Measurements from ENCODE around the gene BSDC1.

The BSDC1 gene

DNA sequence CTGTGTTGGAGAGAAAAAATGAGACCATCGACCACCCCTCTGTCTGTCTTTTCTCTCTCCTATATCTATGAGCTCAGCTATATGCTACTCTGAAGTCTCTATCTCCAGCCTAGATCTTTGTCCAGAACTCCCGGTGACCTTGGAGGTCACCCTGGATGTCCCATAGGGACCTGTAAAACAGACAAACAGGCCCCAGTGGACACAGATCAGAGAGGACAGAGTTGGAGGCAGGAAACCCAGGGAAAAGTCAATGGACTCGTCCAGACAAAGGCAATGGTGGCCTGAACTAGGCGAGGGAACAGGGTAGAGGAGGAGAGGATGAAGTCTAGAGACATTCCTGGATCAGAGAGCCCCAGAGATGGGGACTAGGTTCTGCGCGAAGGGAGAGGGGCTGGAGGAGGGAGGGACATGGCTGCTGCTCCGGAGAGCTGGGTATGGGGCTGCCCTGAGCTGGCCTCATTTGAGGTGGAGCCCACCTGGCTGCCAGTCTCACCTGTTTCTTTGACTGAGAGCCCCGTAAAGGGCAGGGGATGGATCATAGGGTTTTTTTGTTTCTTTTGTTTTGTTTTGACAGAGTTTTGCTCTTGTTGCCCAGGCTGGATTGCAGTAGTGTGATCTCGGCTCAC, 47.6 kb downstream of the BSDC1 start:
- TF ChIP-seq ZFX (IDR thresholded peaks at IDR 0.05; ENCODE audit: borderline replicate concordance) = no peak
- TF ChIP-seq, protein P1, sequence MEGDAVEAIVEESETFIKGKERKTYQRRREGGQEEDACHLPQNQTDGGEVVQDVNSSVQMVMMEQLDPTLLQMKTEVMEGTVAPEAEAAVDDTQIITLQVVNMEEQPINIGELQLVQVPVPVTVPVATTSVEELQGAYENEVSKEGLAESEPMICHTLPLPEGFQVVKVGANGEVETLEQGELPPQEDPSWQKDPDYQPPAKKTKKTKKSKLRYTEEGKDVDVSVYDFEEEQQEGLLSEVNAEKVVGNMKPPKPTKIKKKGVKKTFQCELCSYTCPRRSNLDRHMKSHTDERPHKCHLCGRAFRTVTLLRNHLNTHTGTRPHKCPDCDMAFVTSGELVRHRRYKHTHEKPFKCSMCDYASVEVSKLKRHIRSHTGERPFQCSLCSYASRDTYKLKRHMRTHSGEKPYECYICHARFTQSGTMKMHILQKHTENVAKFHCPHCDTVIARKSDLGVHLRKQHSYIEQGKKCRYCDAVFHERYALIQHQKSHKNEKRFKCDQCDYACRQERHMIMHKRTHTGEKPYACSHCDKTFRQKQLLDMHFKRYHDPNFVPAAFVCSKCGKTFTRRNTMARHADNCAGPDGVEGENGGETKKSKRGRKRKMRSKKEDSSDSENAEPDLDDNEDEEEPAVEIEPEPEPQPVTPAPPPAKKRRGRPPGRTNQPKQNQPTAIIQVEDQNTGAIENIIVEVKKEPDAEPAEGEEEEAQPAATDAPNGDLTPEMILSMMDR (IDR thresholded peaks at IDR 0.05) = no peak
- H3K27ac ChIP-seq = no peak overlapping the region

GRCh38 chr1:32345289-32345827, 48.9 kb downstream of the BSDC1 start:
- TF ChIP-seq, protein P1 (IDR thresholded peaks at IDR 0.05) = no peak
- TF ChIP-seq ZFX (IDR thresholded peaks at IDR 0.05; ENCODE audit: borderline replicate concordance) = no peak

DNA sequence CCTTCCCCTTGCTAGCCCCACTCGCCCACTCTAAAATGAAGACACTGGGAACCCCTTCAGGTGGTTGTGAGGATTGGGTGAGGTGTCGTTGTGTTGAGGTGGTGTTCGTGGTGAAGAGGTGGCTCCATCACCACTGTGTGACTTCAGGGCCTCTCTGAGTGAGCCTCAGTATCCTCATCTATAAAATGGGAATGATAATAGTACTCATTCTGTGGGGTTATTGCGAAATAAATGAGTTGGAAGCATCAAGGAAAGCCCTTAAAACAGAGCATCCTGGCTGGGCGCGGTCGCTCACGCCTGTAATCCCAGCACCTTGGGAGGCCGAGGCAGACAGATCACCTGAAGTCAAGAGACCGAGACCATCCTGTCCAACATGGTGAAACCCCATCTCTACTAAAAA, 51.5 kb downstream of the BSDC1 start:
- no peak overlapping the region for H3K27ac ChIP-seq
- TF ChIP-seq ZFX (IDR thresholded peaks at IDR 0.05; ENCODE audit: borderline replicate concordance) = no peak
- TF ChIP-seq, protein P1 (IDR thresholded peaks at IDR 0.05) = no peak

More at GRCh38 chr1:32345289-32345827, 48.9 kb downstream of the BSDC1 start:
- H3K27ac ChIP-seq = no peak overlapping the region

GRCh38 chr1:32341971-32342370, 52.3 kb downstream of the BSDC1 start:
- TF ChIP-seq ZFX (IDR thresholded peaks at IDR 0.05; ENCODE audit: borderline replicate concordance) = no peak
- TF ChIP-seq, protein P1 (IDR thresholded peaks at IDR 0.05) = no peak
- H3K27ac ChIP-seq = no peak overlapping the region

- no peak for TF ChIP-seq ZFX (IDR thresholded peaks at IDR 0.05; ENCODE audit: borderline replicate concordance)
- TF ChIP-seq, protein P1 (IDR thresholded peaks at IDR 0.05) = no peak
- no peak overlapping the region for H3K27ac ChIP-seq
Measured at GRCh38 chr1:32341186-32341757, 53.0 kb downstream of the BSDC1 start.

- TF ChIP-seq ZFX (IDR thresholded peaks at IDR 0.05; ENCODE audit: borderline replicate concordance) = no peak
- TF ChIP-seq, protein P1 (IDR thresholded peaks at IDR 0.05) = no peak
- H3K27ac ChIP-seq = no peak overlapping the region
Measured at GRCh38 chr1:32339363-32339978, 54.8 kb downstream of the BSDC1 start.

Measured in 22Rv1 (cell line).